Measurements from ENCODE around the gene DNAH3.

Gene DNAH3

DNA sequence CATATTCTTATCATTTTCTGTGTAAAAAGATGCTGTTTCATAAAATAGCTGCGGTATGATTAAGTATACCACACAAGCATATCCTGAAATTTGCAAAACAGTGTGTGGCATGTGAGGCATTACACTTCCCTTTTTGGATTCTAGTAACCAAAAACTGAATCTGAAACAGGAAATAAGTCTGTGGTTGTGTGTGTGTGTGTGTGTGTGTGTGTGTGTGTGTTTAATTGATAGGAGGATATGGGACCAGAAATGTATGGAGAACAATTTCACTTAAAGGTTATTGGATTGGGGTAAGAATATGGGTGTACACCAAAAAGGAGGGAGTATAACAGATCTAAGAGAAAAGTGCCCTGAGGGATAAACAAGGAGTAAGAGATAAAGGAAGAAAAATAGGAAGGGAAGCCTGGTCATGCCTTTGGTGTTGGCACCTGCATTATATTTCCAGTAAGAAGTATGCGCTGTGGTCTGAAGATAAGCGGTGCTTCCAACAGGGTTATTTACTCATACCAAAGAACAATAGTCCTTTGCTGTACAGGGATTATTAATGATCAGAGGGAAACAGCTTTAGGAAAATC lies 246.1 kb downstream of the DNAH3 start:
- peak overlapping the region; percentile 73 for H3K4me2 ChIP-seq (ENCODE audit: low read depth, low read length, poor library complexity, severe bottlenecking)
- no peaks in the 10 kb centered on the region for H3K36me3 ChIP-seq (ENCODE audit: insufficient read depth, low read length)
- peaks cover 42% of the 10 kb centered on the region for H3K4me1 ChIP-seq (ENCODE audit: insufficient read depth, low read length, poor library complexity, severe bottlenecking)
- peak overlapping the region; percentile 86 for H3K4me3 ChIP-seq (ENCODE audit: low read length, poor library complexity, severe bottlenecking)
- no peak overlapping the region for H2AFZ ChIP-seq (ENCODE audit: low read length)
- H3K27me3 ChIP-seq (ENCODE audit: insufficient read depth, low read length, poor library complexity, severe bottlenecking) = no peaks in the 10 kb centered on the region
- peak overlapping the region; percentile 11 for H3K9ac ChIP-seq (ENCODE audit: low read depth, low read length, poor library complexity, severe bottlenecking)
- TF ChIP-seq EZH2phosphoT487 (IDR thresholded peaks at IDR 0.05; ENCODE audit: borderline replicate concordance) = no peak
- TF ChIP-seq, protein P1, sequence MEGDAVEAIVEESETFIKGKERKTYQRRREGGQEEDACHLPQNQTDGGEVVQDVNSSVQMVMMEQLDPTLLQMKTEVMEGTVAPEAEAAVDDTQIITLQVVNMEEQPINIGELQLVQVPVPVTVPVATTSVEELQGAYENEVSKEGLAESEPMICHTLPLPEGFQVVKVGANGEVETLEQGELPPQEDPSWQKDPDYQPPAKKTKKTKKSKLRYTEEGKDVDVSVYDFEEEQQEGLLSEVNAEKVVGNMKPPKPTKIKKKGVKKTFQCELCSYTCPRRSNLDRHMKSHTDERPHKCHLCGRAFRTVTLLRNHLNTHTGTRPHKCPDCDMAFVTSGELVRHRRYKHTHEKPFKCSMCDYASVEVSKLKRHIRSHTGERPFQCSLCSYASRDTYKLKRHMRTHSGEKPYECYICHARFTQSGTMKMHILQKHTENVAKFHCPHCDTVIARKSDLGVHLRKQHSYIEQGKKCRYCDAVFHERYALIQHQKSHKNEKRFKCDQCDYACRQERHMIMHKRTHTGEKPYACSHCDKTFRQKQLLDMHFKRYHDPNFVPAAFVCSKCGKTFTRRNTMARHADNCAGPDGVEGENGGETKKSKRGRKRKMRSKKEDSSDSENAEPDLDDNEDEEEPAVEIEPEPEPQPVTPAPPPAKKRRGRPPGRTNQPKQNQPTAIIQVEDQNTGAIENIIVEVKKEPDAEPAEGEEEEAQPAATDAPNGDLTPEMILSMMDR (conservative IDR thresholded peaks at IDR 0.05; ENCODE audit: low read length) = no peak
- no peaks in the 10 kb centered on the region for H3K9me3 ChIP-seq (ENCODE audit: insufficient read depth, low read depth, low read length)
- H3F3A ChIP-seq (ENCODE audit: low read depth) = peaks cover 8% of the 10 kb centered on the region; the same call in 1 of the 2 replicates
- peaks cover 8% of the 10 kb centered on the region for H4K20me1 ChIP-seq (ENCODE audit: insufficient read depth, low read length, poor library complexity, severe bottlenecking)
- no peaks in the 10 kb centered on the region for H3K9me2 ChIP-seq (replicated peaks; ENCODE audit: low read depth, low read length)
- peaks cover 35% of the 10 kb centered on the region for H3K79me2 ChIP-seq (ENCODE audit: insufficient read depth, low read length)

DNA sequence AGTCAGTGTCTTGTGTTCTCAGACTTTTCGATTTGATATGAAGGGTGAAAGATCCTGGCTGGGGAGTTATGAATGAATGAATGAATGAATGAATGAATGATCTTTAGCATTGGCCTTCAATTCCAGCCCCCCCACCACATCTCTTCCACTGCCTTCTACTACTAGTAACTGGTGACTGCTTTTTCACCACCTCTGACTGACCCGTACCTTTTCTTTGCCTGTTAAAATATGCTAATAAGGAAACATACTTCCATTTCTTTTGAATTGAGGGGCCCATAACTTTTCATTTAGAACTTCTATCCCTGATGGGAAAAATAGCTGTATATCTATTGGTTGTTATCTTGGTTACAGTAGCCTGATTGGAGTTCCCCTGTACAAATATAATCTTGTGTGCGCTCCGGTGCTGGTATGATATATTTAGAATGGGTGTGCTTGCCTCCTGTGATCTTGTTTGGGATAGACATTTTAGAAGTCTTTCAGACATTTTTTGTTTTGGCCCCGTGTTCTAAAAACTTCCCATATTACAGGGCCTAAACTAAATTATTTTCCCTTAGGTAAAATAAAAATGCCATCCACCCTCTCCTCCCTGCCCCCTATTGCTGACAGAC lies 246.6 kb downstream of the DNAH3 start:
- Histone ChIP-seq H2AFZ (ENCODE audit: low read length) (no peak overlapping the region), H3K36me3 (ENCODE audit: insufficient read depth, low read length) (no peaks in the 10 kb centered on the region), H3K4me1 (ENCODE audit: insufficient read depth, low read length, poor library complexity, severe bottlenecking) (peaks cover 47% of the 10 kb centered on the region), H3K4me2 (ENCODE audit: low read depth, low read length, poor library complexity, severe bottlenecking) (peak overlapping the region; percentile 73), H4K20me1 (ENCODE audit: insufficient read depth, low read length, poor library complexity, severe bottlenecking) (peaks cover 12% of the 10 kb centered on the region), H3K9me3 (ENCODE audit: insufficient read depth, low read depth, low read length) (no peaks in the 10 kb centered on the region), H3K9ac (ENCODE audit: low read depth, low read length, poor library complexity, severe bottlenecking) (peak overlapping the region; percentile 11), H3K9me2 (replicated peaks; ENCODE audit: low read depth, low read length) (no peaks in the 10 kb centered on the region), H3F3A (ENCODE audit: low read depth) (peaks cover 8% of the 10 kb centered on the region; the same call in 1 of the 2 replicates), H3K79me2 (ENCODE audit: insufficient read depth, low read length) (peaks cover 41% of the 10 kb centered on the region), H3K27me3 (ENCODE audit: insufficient read depth, low read length, poor library complexity, severe bottlenecking) (no peaks in the 10 kb centered on the region), H3K4me3 (ENCODE audit: low read length, poor library complexity, severe bottlenecking) (peak overlapping the region; percentile 86)
- TF ChIP-seq, protein P1 (conservative IDR thresholded peaks at IDR 0.05; ENCODE audit: low read length) = no peak
- no peak for TF ChIP-seq EZH2phosphoT487 (IDR thresholded peaks at IDR 0.05; ENCODE audit: borderline replicate concordance)

DNA sequence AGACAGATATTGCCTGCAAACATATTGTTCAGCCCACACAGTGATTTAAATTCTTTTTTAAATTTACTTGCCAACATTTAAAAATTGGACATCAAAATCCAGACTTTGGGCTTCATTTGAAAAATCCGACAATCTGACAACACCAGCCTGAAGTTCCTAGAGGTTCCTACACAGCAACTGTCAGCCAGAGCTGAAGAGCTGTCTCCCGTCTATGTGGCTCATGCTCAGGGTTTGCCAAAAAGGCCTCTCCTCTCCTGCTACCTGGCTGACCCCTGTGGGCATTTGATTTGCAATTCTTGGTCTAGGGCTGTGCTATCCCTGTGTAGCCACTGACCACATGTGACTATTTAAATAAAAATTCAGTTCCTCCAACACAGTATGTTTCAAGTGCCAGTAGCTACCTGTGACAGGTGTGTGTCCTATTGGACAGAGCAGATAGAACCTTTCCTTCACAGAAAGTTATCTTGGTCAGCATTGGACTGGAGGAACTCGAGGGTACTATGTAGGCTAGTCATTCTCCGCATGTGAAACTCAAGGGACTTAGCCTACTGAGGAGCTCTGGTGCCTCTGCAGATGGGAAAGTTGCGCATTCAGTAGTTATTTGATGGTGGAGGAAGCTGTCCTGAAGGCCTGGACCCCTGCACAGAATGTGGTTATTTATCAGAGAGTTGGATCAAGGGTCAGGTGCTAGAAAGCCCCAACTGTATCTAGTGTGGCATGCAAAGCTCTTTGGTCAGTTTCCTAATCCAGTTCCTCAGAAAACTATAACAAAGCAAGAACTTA lies 247.3 kb downstream of the DNAH3 start:
- Histone ChIP-seq H3K4me1 (ENCODE audit: insufficient read depth, low read length, poor library complexity, severe bottlenecking) (peaks cover 54% of the 10 kb centered on the region), H3K4me2 (ENCODE audit: low read depth, low read length, poor library complexity, severe bottlenecking) (peak overlapping the region; percentile 73), H2AFZ (ENCODE audit: low read length) (no peak overlapping the region), H3K4me3 (ENCODE audit: low read length, poor library complexity, severe bottlenecking) (peak overlapping the region; percentile 86), H3F3A (ENCODE audit: low read depth) (peaks cover 6% of the 10 kb centered on the region; the same call in 1 of the 2 replicates), H3K9ac (ENCODE audit: low read depth, low read length, poor library complexity, severe bottlenecking) (peak overlapping the region; percentile 88), H4K20me1 (ENCODE audit: insufficient read depth, low read length, poor library complexity, severe bottlenecking) (peaks cover 19% of the 10 kb centered on the region), H3K36me3 (ENCODE audit: insufficient read depth, low read length) (no peaks in the 10 kb centered on the region), H3K27me3 (ENCODE audit: insufficient read depth, low read length, poor library complexity, severe bottlenecking) (no peaks in the 10 kb centered on the region), H3K9me2 (replicated peaks; ENCODE audit: low read depth, low read length) (no peaks in the 10 kb centered on the region), H3K79me2 (ENCODE audit: insufficient read depth, low read length) (peaks cover 48% of the 10 kb centered on the region), H3K9me3 (ENCODE audit: insufficient read depth, low read depth, low read length) (no peaks in the 10 kb centered on the region)
- TF ChIP-seq, protein P1 (conservative IDR thresholded peaks at IDR 0.05; ENCODE audit: low read length) = no peak

Data from Loucy (cell line).